Esophagus squamous epithelium (tissue), 5 donors: Measurements from ENCODE around the gene DLGAP4. TPM values are rescaled to one million over a fixed set of nuclear protein-coding genes. Genes with fewer than 3 reads are reported as not detected.

Source experiments
- DNase-seq: peaks from one replicate; lab custom pipeline; 2025; lab: John Stamatoyannopoulos, UW
- H3K27ac ChIP-seq, 4 donors: fragments of 200-600 bp; sonication (generic); one replicate each; pipeline ENCODE4 v1.5.1; 2016 to 2019; ENCODE audit warnings: mild to moderate bottlenecking in 1 of 4
- H3K27me3 ChIP-seq, 4 donors: fragments of 200-600 bp; sonication (generic); 1 replicate in 3 of 4; 2 replicates in 1 of 4; pipeline versions ENCODE4 v1.5.1 to v1.6.0; 2017 to 2021; ENCODE audit warnings: antibody characterized with exemption in 1 of 4
- H3K36me3 ChIP-seq, 3 donors: fragments of 200-600 bp; sonication (generic); one replicate each; pipeline ENCODE4 v1.5.1; 2016 to 2019
- H3K4me1 ChIP-seq, 3 donors: fragments of 200-600 bp; sonication (generic); one replicate each; pipeline ENCODE4 v1.5.1; 2017 to 2019
- H3K4me3 ChIP-seq, 4 donors: fragments of 200-600 bp; sonication (generic); 1 replicate in 3 of 4; 2 replicates in 1 of 4; pipeline ENCODE4 v1.5.1; 2016 to 2019; ENCODE audit warnings: mild to moderate bottlenecking in 2 of 4, moderate library complexity in 1 of 4
- H3K9me3 ChIP-seq, 3 donors: fragments of 200-600 bp; sonication (generic); one replicate each; pipeline ENCODE4 v1.5.1; 2016 to 2019
- POLR2A ChIP-seq, 4 donors: fragments of 450-650 bp; IDR thresholded peaks; one replicate each; pipeline ENCODE4 v1.6.1; 2017; ENCODE audit warnings: antibody characterized with exemption in 4 of 4, mild to moderate bottlenecking in 4 of 4, moderate library complexity in 3 of 4
- WGBS, 2 donors: methylation state at CpG; one replicate each; pipeline ENCODE4 v1.1.5; 2018; 5-methylcytosine and 5-hydroxymethylcytosine counted together
- intact Hi-C: fragments of 100-400 bp; cut with DNase I; formaldehyde crosslinking; loops from one replicate; pipeline ENCODE4 v1.15.0; 2022
- total RNA-seq, 4 donors: library from RNA; depleted of rRNA; stranded (reverse); fragments of >200 nt; gene quantifications; one replicate each; pipeline ENCODE4 v1.1.0, GENCODE V29; 2016
- TF ChIP-seq, protein P1 (sequence below), 6 experiments: fragments of 450-650 bp in 4 of 6; fragments of 200-600 bp in 2 of 6; sonication (generic) in 2 of 6; IDR thresholded peaks; one replicate each; pipeline ENCODE4 v1.5.1; 2016 to 2019; ENCODE audit warnings: antibody characterized with exemption in 6 of 6, mild to moderate bottlenecking in 4 of 6, moderate library complexity in 4 of 6
- donor health status: DM: yes; HTN: yes; CAD: no.

DLGAP4 gene
- total RNA-seq, 4 donors from 2014 or later = 9.4 to 40.4 (median 16.4) TPM

DNA sequence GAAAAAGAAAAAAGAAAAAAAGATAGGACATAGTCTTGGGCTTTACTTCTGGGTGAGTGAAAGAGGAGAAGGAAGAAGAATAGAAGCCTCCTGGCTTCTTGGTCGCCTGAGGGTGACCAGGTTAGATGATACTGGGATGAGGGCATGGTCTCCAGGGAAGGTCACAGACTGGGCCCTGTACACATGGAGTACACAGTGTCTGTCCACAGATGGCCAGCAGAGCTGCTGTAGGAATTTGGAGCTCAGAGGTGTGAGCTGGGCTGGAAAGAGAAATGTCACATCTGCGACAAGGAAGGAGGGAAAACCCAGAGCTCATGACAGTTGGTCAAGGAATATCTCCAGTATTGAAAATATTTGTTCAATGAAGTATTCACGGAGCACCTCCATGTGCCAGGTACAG is 56.1 kb downstream of the DLGAP4 start:
- WGBS, 2 donors = 67 to 70% methylated on average over 3 of the region's 3 CpGs
- intact Hi-C loops = no loop called here
- DNase-seq = no peak

DNA sequence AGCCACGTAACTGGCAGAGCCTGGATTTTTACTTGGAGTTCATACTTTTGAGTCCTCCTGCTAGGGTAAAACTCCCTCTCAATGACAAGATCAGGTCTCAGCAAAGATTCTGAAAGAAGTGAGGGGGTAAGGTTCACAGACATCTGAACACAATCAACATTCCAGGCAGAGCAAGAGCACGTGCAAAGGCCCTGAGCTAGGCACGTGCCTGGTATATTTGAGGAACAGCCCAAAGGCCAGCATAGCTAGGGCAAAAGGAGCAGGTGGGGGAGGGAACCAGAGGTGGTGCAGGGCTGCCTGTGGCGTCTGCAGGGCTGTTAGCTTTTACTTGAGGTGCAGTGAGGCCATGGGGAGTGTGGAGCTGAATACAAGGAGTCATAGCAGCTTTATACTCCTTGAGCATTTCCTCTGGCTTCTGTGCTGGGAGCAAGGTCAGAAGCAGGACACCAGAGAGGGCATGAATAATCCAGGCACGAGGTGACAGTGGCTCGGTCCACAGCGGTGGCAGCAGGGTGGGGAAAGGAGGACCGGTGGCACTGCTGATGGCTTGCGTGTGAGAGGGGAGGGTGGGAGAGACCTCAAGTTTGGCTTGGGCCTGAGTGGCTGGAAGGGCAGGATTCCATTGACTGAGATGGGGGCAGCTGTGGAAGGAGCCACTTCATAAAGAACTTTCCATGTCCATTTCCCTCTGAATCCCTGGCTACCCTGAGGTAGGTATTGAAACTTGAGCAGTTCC is 57.0 kb downstream of the DLGAP4 start:
- 65 to 79% methylated on average over 7 to 8 of the region's 9 CpGs for WGBS, 2 donors
- no peak overlapping the region for H3K4me3 ChIP-seq
- no peak overlapping the region for H3K27ac ChIP-seq
- H3K36me3 ChIP-seq = no peaks in the 10 kb centered on the region
- no peaks in the 10 kb centered on the region for H3K9me3 ChIP-seq
- H3K27me3 ChIP-seq = peaks cover 0 to 41% (median 0%) of the 10 kb centered on the region in 4 donors
- TF ChIP-seq, protein P1, sequence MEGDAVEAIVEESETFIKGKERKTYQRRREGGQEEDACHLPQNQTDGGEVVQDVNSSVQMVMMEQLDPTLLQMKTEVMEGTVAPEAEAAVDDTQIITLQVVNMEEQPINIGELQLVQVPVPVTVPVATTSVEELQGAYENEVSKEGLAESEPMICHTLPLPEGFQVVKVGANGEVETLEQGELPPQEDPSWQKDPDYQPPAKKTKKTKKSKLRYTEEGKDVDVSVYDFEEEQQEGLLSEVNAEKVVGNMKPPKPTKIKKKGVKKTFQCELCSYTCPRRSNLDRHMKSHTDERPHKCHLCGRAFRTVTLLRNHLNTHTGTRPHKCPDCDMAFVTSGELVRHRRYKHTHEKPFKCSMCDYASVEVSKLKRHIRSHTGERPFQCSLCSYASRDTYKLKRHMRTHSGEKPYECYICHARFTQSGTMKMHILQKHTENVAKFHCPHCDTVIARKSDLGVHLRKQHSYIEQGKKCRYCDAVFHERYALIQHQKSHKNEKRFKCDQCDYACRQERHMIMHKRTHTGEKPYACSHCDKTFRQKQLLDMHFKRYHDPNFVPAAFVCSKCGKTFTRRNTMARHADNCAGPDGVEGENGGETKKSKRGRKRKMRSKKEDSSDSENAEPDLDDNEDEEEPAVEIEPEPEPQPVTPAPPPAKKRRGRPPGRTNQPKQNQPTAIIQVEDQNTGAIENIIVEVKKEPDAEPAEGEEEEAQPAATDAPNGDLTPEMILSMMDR (IDR thresholded peaks at IDR 0.05) = no peak
- no peak for TF ChIP-seq POLR2A (IDR thresholded peaks at IDR 0.05)
- no peaks in the 10 kb centered on the region for H3K4me1 ChIP-seq
- intact Hi-C loops = no loop called here
- no peak for DNase-seq

More for the DNA sequence above, 56.1 kb downstream of the DLGAP4 start:
- H3K27ac ChIP-seq = no peak overlapping the region
- no peak overlapping the region for H3K4me3 ChIP-seq
- peaks cover 0 to 36% (median 0%) of the 10 kb centered on the region in 4 donors for H3K27me3 ChIP-seq
- H3K9me3 ChIP-seq = no peaks in the 10 kb centered on the region
- H3K36me3 ChIP-seq = no peaks in the 10 kb centered on the region
- no peaks in the 10 kb centered on the region for H3K4me1 ChIP-seq
- TF ChIP-seq POLR2A (IDR thresholded peaks at IDR 0.05) = no peak
- TF ChIP-seq, protein P1 (IDR thresholded peaks at IDR 0.05) = no peak

DNA sequence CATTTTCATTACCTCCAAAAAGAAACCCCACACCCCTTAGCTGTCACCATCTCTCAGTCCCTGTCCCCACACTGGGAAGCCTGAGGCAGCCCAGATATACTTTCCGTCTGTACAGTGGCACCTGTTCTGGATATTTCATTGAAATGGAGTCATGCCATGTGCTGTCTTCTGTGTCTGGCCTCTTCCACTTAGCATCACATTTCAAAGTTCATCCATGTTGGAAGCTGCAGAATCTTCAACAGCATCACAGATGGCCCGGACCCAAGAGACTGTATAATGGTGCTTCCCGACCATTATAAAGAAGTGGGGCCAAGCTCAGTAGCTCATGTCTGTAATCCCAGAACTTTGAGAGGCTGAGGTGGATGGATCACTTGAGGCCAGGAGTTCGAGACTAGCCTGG is 58.4 kb downstream of the DLGAP4 start:
- Histone ChIP-seq H3K27me3 (peaks cover 0 to 37% (median 0%) of the 10 kb centered on the region in 4 donors), H3K4me1 (no peaks in the 10 kb centered on the region), H3K9me3 (no peaks in the 10 kb centered on the region), H3K27ac (no peak overlapping the region), H3K4me3 (no peak overlapping the region), H3K36me3 (no peaks in the 10 kb centered on the region)
- intact Hi-C loops = no loop called here
- no peak for DNase-seq
- no peak for TF ChIP-seq POLR2A (IDR thresholded peaks at IDR 0.05)
- TF ChIP-seq, protein P1 (IDR thresholded peaks at IDR 0.05) = no peak
- 57 to 73% methylated on average over 3 of the region's 4 CpGs for WGBS, 2 donors

DNA sequence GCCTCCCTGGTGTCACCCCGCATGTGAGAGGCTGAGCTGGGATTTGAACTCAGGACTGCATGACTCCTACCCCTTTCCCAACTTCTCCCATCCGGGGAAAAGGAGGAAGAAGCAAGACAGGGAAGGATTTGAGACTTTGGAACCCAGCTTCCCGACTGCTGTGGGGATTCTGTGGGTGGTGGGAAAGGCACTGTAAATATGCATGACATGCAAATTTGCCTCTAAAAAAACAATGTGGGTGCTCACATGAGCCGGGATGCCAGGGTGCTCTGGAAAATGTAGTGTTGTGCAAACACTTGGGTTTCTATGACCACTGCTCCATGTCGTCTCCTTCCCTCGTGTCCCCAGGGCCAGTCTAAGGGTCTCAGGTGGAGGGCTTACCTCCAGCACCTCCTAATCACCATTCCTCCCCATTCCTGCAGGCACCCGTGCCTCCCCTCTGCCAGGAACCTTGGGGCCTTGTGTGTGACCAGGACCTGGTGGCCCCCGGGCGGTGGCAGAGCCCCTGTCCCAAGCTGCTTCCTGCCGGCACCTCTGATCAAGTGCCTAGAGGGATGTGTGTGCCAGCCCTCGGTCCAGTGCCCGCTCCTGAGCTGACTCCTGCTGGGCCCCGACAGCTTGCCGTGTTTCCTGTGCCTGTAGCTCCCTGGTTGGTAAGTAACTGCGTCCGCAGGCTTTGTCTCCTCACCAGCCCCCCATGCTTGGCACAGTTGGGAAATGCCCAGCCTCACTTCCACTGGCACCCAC is 60.7 kb downstream of the DLGAP4 start:
- Histone ChIP-seq H3K27ac (no peak overlapping the region), H3K4me1 (no peaks in the 10 kb centered on the region), H3K27me3 (peaks cover 0 to 24% (median 0%) of the 10 kb centered on the region in 4 donors), H3K9me3 (no peaks in the 10 kb centered on the region), H3K4me3 (no peak overlapping the region), H3K36me3 (no peaks in the 10 kb centered on the region)
- intact Hi-C loops = no loop called here
- TF ChIP-seq, protein P1 (IDR thresholded peaks at IDR 0.05) = no peak
- TF ChIP-seq POLR2A (IDR thresholded peaks at IDR 0.05) = no peak
- no peak for DNase-seq
- 73 to 78% methylated on average over 6 to 13 of the region's 16 CpGs for WGBS, 2 donors

DNA sequence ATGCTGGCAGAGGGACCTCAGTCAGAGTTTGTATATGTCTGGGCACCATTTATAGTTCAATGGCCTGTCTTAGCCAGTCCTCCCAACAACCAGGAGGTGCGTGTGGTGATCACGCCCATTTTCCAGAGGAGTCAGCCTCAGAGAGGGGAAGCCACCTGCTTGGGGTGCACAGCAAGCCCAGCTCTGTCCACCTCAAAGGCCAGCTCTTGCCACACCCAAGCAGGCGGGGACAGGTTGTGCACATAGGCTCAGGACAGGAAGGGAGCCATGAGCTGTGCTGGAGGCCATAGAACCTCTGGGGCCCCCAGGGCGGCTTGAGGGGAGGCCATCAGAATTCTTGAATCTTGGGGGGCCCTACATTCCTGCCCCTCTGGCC is 61.2 kb downstream of the DLGAP4 start:
- H3K9me3 ChIP-seq = no peaks in the 10 kb centered on the region
- H3K27ac ChIP-seq = no peak overlapping the region
- DNase-seq = no peak
- TF ChIP-seq, protein P1 (IDR thresholded peaks at IDR 0.05) = no peak
- TF ChIP-seq POLR2A (IDR thresholded peaks at IDR 0.05) = no peak
- H3K4me3 ChIP-seq = no peak overlapping the region
- no peaks in the 10 kb centered on the region for H3K36me3 ChIP-seq
- peaks cover 0 to 30% (median 0%) of the 10 kb centered on the region in 4 donors for H3K27me3 ChIP-seq
- intact Hi-C loops = no loop called here
- no peaks in the 10 kb centered on the region for H3K4me1 ChIP-seq
- WGBS, 2 donors = 82% methylated on average over 3 of the region's 4 CpGs; no CpG with 5 or more reads in 1 of the 2 donors
